Measurements from ENCODE around the gene RASD1.
A peak's percentile ranks its signal among the peaks of the same experiment; 100 is the strongest.

RASD1 gene

DNA sequence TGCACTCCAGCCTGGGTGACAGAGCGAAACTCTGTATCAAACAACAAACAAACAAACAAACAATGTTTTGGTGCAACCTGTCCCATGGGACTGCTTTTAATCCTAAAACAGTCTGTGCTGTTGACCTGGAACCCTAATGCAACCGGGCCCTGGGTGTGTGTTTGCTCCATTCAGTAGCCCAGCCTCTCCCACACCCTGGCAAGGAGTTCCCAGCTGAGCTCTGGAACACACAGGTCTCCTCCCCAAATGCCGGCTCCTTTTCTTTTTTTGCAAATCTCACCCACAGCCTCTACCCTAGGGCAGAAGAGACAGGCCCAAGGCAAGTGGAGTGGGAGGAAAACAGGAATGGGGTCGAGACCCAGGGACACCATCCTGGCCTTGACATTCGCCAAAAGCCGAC lies 29.8 kb upstream of the RASD1 start:
- Histone ChIP-seq H3K4me3 (ENCODE audit: low read length in 2 of 2) (no peak overlapping the region), H3K9ac (ENCODE audit: low read depth, low read length, poor library complexity) (no peak overlapping the region), H2AFZ (ENCODE audit: low read length) (no peak overlapping the region), H3K4ac (ENCODE audit: low read length) (no peak overlapping the region), H2AK5ac (ENCODE audit: low read depth, low read length) (no peak overlapping the region), H3K79me1 (ENCODE audit: low read depth, low read length) (peaks cover 3% of the 10 kb centered on the region), H2BK12ac (ENCODE audit: low read length) (no peak overlapping the region), H2BK15ac (ENCODE audit: low read length) (no peak overlapping the region), H4K91ac (ENCODE audit: low read depth, low read length, poor library complexity) (no peak overlapping the region), H3K27ac (replicated peaks; ENCODE audit: low read length) (no peak overlapping the region), H3K14ac (ENCODE audit: low read length) (no peak overlapping the region), H3K4me2 (ENCODE audit: insufficient read depth, low read length, poor library complexity, severe bottlenecking) (no peak overlapping the region), H3K27me3 (ENCODE audit: control insufficient read depth in 3 of 3, insufficient read depth in 3 of 3, low read depth in 1 of 3, low read length in 3 of 3) (no peaks in the 10 kb centered on the region), H2BK120ac (ENCODE audit: low read depth, low read length) (no peak overlapping the region), H3K9me3 (replicated peaks in 1 of 2; ENCODE audit: control insufficient read depth in 2 of 2, insufficient read depth in 1 of 2, low read depth in 1 of 2, low read length in 2 of 2) (peaks cover 3 to 7% of the 10 kb centered on the region in 2 donors), H2BK5ac (ENCODE audit: low read length) (no peak overlapping the region), H3K36me3 (replicated peaks in 1 of 2; ENCODE audit: control insufficient read depth in 2 of 2, insufficient read depth in 2 of 2, low read length in 2 of 2) (no peaks in the 10 kb centered on the region), H3K23ac (ENCODE audit: low read depth, low read length, poor library complexity) (peak overlapping the region; percentile 68), H4K8ac (ENCODE audit: low read depth, low read length) (no peak overlapping the region), H3K4me1 (ENCODE audit: control insufficient read depth in 2 of 2, insufficient read depth in 1 of 2, low read depth in 1 of 2, low read length in 2 of 2) (peaks cover 3 to 5% of the 10 kb centered on the region in 2 donors), H3K18ac (ENCODE audit: low read length) (no peak overlapping the region)
- WGBS, 2 donors (ENCODE audit: extremely low coverage in 2 of 2, insufficient read length in 2 of 2, insufficient replicate concordance in 1 of 2): no CpG with 5 or more reads among the region's 6 CpGs
- DNase-seq (ENCODE audit: low spot score): no peak

DNA sequence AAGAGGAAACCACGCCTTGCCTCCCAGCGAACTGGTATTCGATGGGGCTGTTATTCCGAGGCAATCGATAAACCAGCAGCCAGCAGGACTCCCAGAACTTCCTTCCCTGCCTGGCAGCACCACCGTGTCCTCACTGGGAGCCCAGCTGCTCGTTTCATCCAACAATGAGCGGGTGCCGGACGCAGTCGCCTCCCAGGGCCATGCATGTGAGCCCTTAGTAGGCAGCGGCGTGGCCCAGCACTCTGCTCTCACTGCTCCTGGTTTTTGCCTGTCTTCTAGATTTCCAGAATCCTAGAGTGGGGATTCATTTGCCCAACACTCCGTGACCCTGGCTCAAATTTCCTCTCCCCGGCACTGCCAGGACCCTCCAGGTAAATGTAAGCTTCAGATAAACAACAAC lies 29.1 kb upstream of the RASD1 start:
- peak overlapping the region; percentile 75 for H2BK5ac ChIP-seq (ENCODE audit: low read length)
- DNase-seq (ENCODE audit: low spot score): no peak
- peaks cover 3 to 7% of the 10 kb centered on the region in 2 donors for H3K9me3 ChIP-seq (replicated peaks in 1 of 2; ENCODE audit: control insufficient read depth in 2 of 2, insufficient read depth in 1 of 2, low read depth in 1 of 2, low read length in 2 of 2)
- no peak overlapping the region for H3K4ac ChIP-seq (ENCODE audit: low read length)
- H3K27ac ChIP-seq (replicated peaks; ENCODE audit: low read length): no peak overlapping the region
- peaks cover 3 to 5% of the 10 kb centered on the region in 2 donors for H3K4me1 ChIP-seq (ENCODE audit: control insufficient read depth in 2 of 2, insufficient read depth in 1 of 2, low read depth in 1 of 2, low read length in 2 of 2)
- no peak overlapping the region for H3K4me3 ChIP-seq (ENCODE audit: low read length in 2 of 2)
- H4K91ac ChIP-seq (ENCODE audit: low read depth, low read length, poor library complexity): no peak overlapping the region
- H2BK15ac ChIP-seq (ENCODE audit: low read length): no peak overlapping the region
- H2AK5ac ChIP-seq (ENCODE audit: low read depth, low read length): no peak overlapping the region
- no CpG with 5 or more reads among the region's 15 CpGs for WGBS, 2 donors (ENCODE audit: extremely low coverage in 2 of 2, insufficient read length in 2 of 2, insufficient replicate concordance in 1 of 2)
- H2BK12ac ChIP-seq (ENCODE audit: low read length): no peak overlapping the region
- peaks cover 3% of the 10 kb centered on the region for H3K79me1 ChIP-seq (ENCODE audit: low read depth, low read length)
- no peak overlapping the region for H4K8ac ChIP-seq (ENCODE audit: low read depth, low read length)
- no peak overlapping the region for H2AFZ ChIP-seq (ENCODE audit: low read length)
- no peak overlapping the region for H2BK120ac ChIP-seq (ENCODE audit: low read depth, low read length)
- H3K23ac ChIP-seq (ENCODE audit: low read depth, low read length, poor library complexity): no peak overlapping the region
- no peak overlapping the region for H3K14ac ChIP-seq (ENCODE audit: low read length)
- peak overlapping the region; percentile 71 for H3K18ac ChIP-seq (ENCODE audit: low read length)
- H3K4me2 ChIP-seq (ENCODE audit: insufficient read depth, low read length, poor library complexity, severe bottlenecking): no peak overlapping the region
- no peaks in the 10 kb centered on the region for H3K36me3 ChIP-seq (replicated peaks in 1 of 2; ENCODE audit: control insufficient read depth in 2 of 2, insufficient read depth in 2 of 2, low read length in 2 of 2)
- H3K9ac ChIP-seq (ENCODE audit: low read depth, low read length, poor library complexity): no peak overlapping the region
- H3K27me3 ChIP-seq (ENCODE audit: control insufficient read depth in 3 of 3, insufficient read depth in 3 of 3, low read depth in 1 of 3, low read length in 3 of 3): no peaks in the 10 kb centered on the region

DNA sequence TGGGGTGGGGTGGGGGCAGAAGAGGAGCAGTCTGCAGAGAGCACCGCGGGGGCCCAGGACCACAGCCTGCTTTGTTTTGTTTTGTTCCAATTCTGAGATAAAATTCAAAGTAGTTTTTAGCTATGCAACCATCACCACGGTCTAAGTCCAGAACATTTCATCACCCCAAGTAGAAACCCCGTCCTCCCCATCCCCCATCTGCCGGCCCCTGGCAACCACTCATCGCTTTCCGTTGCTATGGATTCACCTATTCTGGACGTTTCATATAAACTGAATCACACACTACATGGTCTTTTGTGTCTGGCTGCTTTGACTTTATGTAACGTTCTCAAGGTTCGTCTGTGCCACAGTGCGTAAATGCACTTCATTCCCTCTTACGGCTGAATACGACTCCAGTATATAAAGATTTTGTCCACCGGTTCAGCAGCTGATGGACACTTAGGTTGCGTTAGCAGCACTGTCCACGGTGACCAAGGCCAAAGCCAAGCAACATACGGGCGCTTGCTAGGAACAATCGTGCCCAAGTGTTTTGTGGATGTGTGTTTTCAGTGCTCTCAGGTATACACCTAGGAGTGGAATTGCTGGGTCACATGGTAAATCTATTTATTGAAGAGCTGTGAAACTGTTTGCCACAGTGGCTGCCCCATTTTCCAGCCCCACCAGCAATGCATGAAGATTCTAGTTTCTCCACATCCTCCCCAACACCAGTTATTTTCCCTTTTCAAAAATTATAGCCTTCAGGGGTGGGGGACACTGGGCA lies 27.7 kb upstream of the RASD1 start:
- H3K4me3 ChIP-seq (ENCODE audit: low read length in 2 of 2): no peak overlapping the region
- no peaks in the 10 kb centered on the region for H3K27me3 ChIP-seq (ENCODE audit: control insufficient read depth in 3 of 3, insufficient read depth in 3 of 3, low read depth in 1 of 3, low read length in 3 of 3)
- H3K18ac ChIP-seq (ENCODE audit: low read length): peak overlapping the region; percentile 48
- no peak overlapping the region for H3K4ac ChIP-seq (ENCODE audit: low read length)
- no peak overlapping the region for H3K9ac ChIP-seq (ENCODE audit: low read depth, low read length, poor library complexity)
- H3K14ac ChIP-seq (ENCODE audit: low read length): peak overlapping the region; percentile 56
- peak overlapping the region; percentile 46 for H2AK5ac ChIP-seq (ENCODE audit: low read depth, low read length)
- peaks cover 3% of the 10 kb centered on the region for H3K79me1 ChIP-seq (ENCODE audit: low read depth, low read length)
- no peak overlapping the region for H3K4me2 ChIP-seq (ENCODE audit: insufficient read depth, low read length, poor library complexity, severe bottlenecking)
- no peak overlapping the region for H3K23ac ChIP-seq (ENCODE audit: low read depth, low read length, poor library complexity)
- no peak overlapping the region for H2BK120ac ChIP-seq (ENCODE audit: low read depth, low read length)
- H3K36me3 ChIP-seq (replicated peaks in 1 of 2; ENCODE audit: control insufficient read depth in 2 of 2, insufficient read depth in 2 of 2, low read length in 2 of 2): no peaks in the 10 kb centered on the region
- no peak overlapping the region for H2BK5ac ChIP-seq (ENCODE audit: low read length)
- no peak overlapping the region for H3K27ac ChIP-seq (replicated peaks; ENCODE audit: low read length)
- DNase-seq (ENCODE audit: low spot score): no peak
- no peak overlapping the region for H4K8ac ChIP-seq (ENCODE audit: low read depth, low read length)
- H4K91ac ChIP-seq (ENCODE audit: low read depth, low read length, poor library complexity): no peak overlapping the region
- no peak overlapping the region for H2BK12ac ChIP-seq (ENCODE audit: low read length)
- WGBS, 2 donors (ENCODE audit: extremely low coverage in 2 of 2, insufficient read length in 2 of 2, insufficient replicate concordance in 1 of 2): no CpG with 5 or more reads among the region's 19 CpGs
- peaks cover 3 to 7% of the 10 kb centered on the region in 2 donors for H3K9me3 ChIP-seq (replicated peaks in 1 of 2; ENCODE audit: control insufficient read depth in 2 of 2, insufficient read depth in 1 of 2, low read depth in 1 of 2, low read length in 2 of 2)
- peak overlapping the region; percentile 11 for H2BK15ac ChIP-seq (ENCODE audit: low read length)
- no peak overlapping the region for H2AFZ ChIP-seq (ENCODE audit: low read length)
- H3K4me1 ChIP-seq (ENCODE audit: control insufficient read depth in 2 of 2, insufficient read depth in 1 of 2, low read depth in 1 of 2, low read length in 2 of 2): peaks cover 3 to 5% of the 10 kb centered on the region in 2 donors

DNA sequence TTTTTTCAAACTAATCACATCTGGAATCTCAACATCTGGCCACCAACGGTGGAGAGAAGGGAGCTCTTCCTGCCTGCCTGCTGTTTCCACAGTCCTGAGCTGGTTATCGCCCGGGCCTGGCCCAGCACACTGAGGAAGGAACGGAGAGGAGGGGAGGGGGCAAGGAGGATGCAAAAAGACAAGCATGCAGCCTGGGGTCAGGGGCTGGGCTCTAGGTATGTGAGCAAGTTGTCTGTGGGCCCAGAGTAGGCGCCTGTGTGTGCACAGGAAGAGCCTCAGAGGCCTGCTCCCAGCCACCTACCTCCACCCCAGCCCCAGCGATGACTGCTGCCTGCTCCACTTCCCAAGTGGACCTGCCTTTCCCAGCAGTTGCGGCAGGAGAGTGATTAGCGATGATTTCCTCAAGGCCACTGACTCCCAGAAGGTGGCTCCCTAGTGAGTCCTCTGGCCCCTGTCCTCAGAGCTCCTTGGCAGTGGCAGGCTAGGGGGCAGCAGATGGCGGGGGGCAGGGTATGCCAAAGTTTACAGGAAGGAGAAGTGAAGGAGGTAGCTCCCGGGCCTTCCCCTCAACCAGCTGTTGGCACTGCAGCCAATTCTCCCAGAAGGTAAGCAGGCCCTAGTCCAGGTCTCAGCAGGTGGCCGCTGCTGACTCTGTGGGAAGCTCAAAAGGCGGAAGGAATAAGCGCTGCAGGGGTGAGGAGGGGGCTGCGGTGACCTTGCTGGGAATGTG lies 27.0 kb upstream of the RASD1 start:
- no peaks in the 10 kb centered on the region for H3K36me3 ChIP-seq (replicated peaks in 1 of 2; ENCODE audit: control insufficient read depth in 2 of 2, insufficient read depth in 2 of 2, low read length in 2 of 2)
- no CpG with 5 or more reads among the region's 14 CpGs for WGBS, 2 donors (ENCODE audit: extremely low coverage in 2 of 2, insufficient read length in 2 of 2, insufficient replicate concordance in 1 of 2)
- H4K8ac ChIP-seq (ENCODE audit: low read depth, low read length): no peak overlapping the region
- H3K4me2 ChIP-seq (ENCODE audit: insufficient read depth, low read length, poor library complexity, severe bottlenecking): no peak overlapping the region
- H2BK15ac ChIP-seq (ENCODE audit: low read length): no peak overlapping the region
- peak overlapping the region; percentile 80 for H3K18ac ChIP-seq (ENCODE audit: low read length)
- H2BK12ac ChIP-seq (ENCODE audit: low read length): no peak overlapping the region
- H4K91ac ChIP-seq (ENCODE audit: low read depth, low read length, poor library complexity): no peak overlapping the region
- H2BK5ac ChIP-seq (ENCODE audit: low read length): no peak overlapping the region
- peaks cover 3 to 7% of the 10 kb centered on the region in 2 donors for H3K4me1 ChIP-seq (ENCODE audit: control insufficient read depth in 2 of 2, insufficient read depth in 1 of 2, low read depth in 1 of 2, low read length in 2 of 2)
- H2AK5ac ChIP-seq (ENCODE audit: low read depth, low read length): no peak overlapping the region
- H2AFZ ChIP-seq (ENCODE audit: low read length): no peak overlapping the region
- peak overlapping the region; percentile 37 for H3K9ac ChIP-seq (ENCODE audit: low read depth, low read length, poor library complexity)
- no peak for DNase-seq (ENCODE audit: low spot score)
- peak overlapping the region; percentile 56 for H3K14ac ChIP-seq (ENCODE audit: low read length)
- H3K79me1 ChIP-seq (ENCODE audit: low read depth, low read length): peaks cover 3% of the 10 kb centered on the region
- H3K27me3 ChIP-seq (ENCODE audit: control insufficient read depth in 3 of 3, insufficient read depth in 3 of 3, low read depth in 1 of 3, low read length in 3 of 3): no peaks in the 10 kb centered on the region
- no peak overlapping the region for H3K4ac ChIP-seq (ENCODE audit: low read length)
- H2BK120ac ChIP-seq (ENCODE audit: low read depth, low read length): no peak overlapping the region
- no peak overlapping the region for H3K23ac ChIP-seq (ENCODE audit: low read depth, low read length, poor library complexity)
- H3K4me3 ChIP-seq (ENCODE audit: low read length in 2 of 2): no peak overlapping the region
- peaks cover 3 to 7% of the 10 kb centered on the region in 2 donors for H3K9me3 ChIP-seq (replicated peaks in 1 of 2; ENCODE audit: control insufficient read depth in 2 of 2, insufficient read depth in 1 of 2, low read depth in 1 of 2, low read length in 2 of 2)
- H3K27ac ChIP-seq (replicated peaks; ENCODE audit: low read length): no peak overlapping the region
